ENCODE measurements around the gene GNB1L.

DNA sequence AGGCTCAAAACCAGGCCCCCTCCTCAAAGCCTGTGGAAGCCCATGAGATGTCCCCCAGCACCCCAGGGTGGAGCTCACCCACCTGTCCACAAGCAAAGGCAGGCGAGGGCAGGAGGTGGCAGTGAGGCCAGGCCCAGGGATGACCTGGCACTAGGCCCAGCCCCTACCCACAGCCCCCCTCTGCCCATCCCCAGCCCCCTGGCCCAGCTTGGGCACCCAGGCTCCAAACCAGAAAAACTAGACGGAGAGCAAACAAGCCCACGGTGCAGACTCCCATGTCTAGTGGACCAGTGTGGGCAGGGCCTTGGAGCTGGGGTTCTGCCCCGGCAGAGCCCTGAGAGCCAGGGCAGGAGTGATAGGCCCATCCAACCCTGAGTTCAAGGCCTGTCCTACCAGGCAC, 111.0 kb downstream of the GNB1L start:
- TF ChIP-seq EZH2phosphoT487 (IDR thresholded peaks at IDR 0.05; ENCODE audit: low read depth) (no peak), CTCF (IDR thresholded peaks at IDR 0.05; ENCODE audit: low read depth, low read length) (no peak)
